T-helper 22 cell (primary cell): ENCODE results near the gene CTSG.
"Not testable (repeated sequence)": the region's sequence is repeated elsewhere in the genome, so short reads cannot be mapped to it uniquely, and the experiment has no call there.

Experiments used
- DNase-seq: peaks from one replicate; pipeline ENCODE4 v3.0.0-alpha.2; 2020; ENCODE audit warnings: low read depth

The CTSG gene

GRCh38 chr14:24542346-24542936 lies 33.6 kb downstream of the CTSG start:
- no peak for DNase-seq

DNA sequence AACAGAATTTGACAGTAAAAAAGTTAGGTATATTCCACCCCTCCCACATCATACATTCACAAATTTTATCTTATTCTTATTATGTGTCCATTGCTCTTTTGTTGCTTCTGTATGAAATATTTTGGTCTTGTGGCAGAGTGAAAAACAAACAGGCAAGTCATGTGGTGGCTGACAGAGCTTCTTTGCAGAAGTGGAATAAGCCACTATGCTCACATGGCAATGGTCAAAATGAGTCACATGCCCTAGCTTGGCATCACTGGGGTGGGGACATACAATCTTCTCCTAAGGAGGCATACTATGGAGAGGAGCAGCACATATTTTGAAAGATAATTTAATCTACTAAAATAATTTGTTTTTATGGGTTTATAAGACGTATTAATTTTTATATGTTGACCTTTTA lies 40.3 kb downstream of the CTSG start:
- DNase-seq, result no peak

- no peak for DNase-seq
Observed at GRCh38 chr14:24534286-24534685, 41.8 kb downstream of the CTSG start.

DNA sequence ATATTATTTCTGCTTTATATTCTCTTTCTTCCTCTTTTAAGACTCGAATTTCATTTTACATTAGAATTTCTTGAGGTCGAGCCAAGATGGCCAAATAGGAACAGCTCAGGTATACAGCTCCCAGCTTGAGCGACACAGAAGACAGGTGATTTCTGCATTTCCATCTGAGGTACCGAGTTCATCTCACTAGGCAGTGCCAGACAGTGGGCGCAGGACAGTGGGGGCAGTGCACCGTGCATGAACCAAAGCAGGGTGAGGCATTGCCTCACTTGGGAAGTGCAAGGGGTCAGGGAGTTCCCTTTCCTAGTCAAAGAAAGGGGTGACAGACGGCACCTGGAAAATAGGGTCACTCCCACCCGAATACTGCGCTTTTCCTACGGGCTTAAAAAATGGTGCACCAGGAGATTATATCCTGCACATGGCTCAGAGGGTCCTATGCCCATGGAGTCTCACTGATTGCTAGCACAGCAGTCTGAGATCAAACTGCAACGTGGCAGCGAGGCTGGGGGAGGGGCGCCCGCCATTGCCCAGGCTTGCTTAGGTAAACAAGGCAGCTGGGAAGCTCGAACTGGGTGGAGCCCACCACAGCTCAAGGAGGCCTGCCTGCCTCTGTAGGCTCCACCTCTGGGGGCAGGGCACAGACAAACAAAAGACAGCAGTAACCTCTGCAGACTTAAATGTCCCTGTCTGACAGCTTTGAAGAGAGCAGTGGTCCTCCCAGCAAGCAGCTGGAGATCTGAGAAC lies 50.0 kb downstream of the CTSG start:
- DNase-seq, result not testable (repeated sequence)
